Measurements from ENCODE around the gene HOXA3.

Gene HOXA3

DNA sequence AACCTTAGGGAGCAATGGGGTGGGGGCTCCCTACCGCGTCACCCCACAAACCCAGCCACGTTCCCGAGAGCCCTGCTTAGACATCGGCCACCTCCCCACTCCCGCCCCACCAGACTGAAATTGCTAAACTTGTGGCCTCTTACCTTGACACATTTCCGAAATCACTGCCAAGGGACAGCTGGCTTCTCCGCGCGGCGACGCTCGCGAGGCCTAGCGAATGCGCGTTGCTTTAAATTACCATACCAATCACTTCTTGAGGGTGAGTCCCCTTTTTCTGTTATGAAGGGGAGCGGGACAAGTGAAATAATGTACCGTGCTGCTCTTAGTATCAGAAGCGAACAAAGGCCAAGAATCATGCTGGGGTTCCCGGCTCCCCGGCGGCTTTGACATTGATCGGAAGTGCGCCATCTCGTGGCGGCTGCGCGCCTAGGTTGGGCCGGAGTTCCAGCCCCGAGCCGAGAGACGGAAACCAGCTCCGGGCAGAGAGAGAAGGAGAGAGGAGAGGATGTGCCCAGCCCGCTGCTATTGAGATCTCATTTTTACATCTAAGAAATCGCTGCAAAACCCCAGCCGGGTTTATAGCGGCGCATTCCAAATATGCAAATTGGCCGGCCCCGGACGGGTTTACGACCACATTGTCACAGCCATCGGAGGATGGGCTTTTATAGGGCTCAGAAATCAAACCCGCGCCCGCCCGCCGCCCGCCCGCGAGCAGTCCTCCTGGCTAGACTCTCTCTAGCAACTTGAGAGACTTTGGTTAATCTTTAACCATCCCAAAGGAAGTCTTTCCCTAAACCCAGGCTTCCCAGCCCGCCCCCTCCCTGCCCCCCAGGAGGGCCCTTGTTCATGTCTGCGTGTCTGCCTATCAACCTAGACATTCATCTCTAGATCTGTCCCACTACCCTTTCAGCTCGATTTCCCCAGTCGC, 27.4 kb upstream of the HOXA3 start:
- no peak overlapping the region for H3K4me3 ChIP-seq (ENCODE audit: low read depth, low read length)

GRCh38 chr7:27179030-27179429, 26.6 kb upstream of the HOXA3 start:
- DNase-seq (ENCODE audit: low read depth): no peak
- TF ChIP-seq CTCF (IDR thresholded peaks at IDR 0.05; ENCODE audit: low read depth, low read length): no peak
- no peak for TF ChIP-seq MYC (IDR thresholded peaks at IDR 0.05; ENCODE audit: low read depth, low read length)
- TF ChIP-seq POLR2A (IDR thresholded peaks at IDR 0.05; ENCODE audit: extremely low read depth, insufficient read length): no peak
- no peak for TF ChIP-seq MAX (IDR thresholded peaks at IDR 0.05; ENCODE audit: low read depth, low read length)
- no peak overlapping the region for H3K4me3 ChIP-seq (ENCODE audit: low read depth, low read length)

More for the DNA sequence above, 27.4 kb upstream of the HOXA3 start:
- DNase-seq (ENCODE audit: low read depth): peak; percentile 89
- TF ChIP-seq MYC (IDR thresholded peaks at IDR 0.05; ENCODE audit: low read depth, low read length) (0 out of 2 replicates have a peak, but pooled peaks have one; percentile 12), POLR2A (IDR thresholded peaks at IDR 0.05; ENCODE audit: extremely low read depth, insufficient read length) (no peak), MAX (IDR thresholded peaks at IDR 0.05; ENCODE audit: low read depth, low read length) (peak; percentile 56), CTCF (IDR thresholded peaks at IDR 0.05; ENCODE audit: low read depth, low read length) (peak; percentile 96)

GRCh38 chr7:27178366-27178765, 26.0 kb upstream of the HOXA3 start:
- no peak for TF ChIP-seq CTCF (IDR thresholded peaks at IDR 0.05; ENCODE audit: low read depth, low read length)
- TF ChIP-seq MYC (IDR thresholded peaks at IDR 0.05; ENCODE audit: low read depth, low read length): no peak
- TF ChIP-seq MAX (IDR thresholded peaks at IDR 0.05; ENCODE audit: low read depth, low read length): no peak
- TF ChIP-seq POLR2A (IDR thresholded peaks at IDR 0.05; ENCODE audit: extremely low read depth, insufficient read length): no peak
- H3K4me3 ChIP-seq (ENCODE audit: low read depth, low read length): no peak overlapping the region
- DNase-seq (ENCODE audit: low read depth): no peak

DNA sequence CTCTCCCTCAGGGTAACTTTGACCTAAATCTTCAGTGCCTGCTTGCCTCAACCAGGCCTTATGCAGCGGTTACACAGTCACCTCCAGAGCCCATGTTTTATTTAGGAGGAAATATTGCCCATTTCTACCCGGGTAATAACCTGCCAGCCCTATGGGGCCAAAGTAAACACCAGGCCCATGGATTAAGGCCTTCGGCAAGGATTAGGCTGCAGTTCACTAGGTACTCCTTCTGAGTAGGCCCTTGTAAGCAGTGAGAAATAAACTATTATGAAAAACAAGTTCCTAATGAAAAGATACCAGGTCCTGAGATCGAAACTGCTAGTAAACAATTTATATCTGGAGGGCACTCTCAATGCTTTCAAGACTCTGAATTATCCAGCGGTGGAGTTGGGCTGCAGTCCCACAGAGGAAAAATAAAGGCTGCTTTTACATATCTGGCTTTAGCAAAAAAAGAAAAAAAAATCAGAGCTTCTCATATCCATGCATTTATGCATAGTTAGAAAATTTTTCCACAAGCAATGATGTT, 25.5 kb upstream of the HOXA3 start:
- DNase-seq (ENCODE audit: low read depth): no peak
- no peak overlapping the region for H3K4me3 ChIP-seq (ENCODE audit: low read depth, low read length)
- TF ChIP-seq MAX (IDR thresholded peaks at IDR 0.05; ENCODE audit: low read depth, low read length) (no peak), POLR2A (IDR thresholded peaks at IDR 0.05; ENCODE audit: extremely low read depth, insufficient read length) (no peak), MYC (IDR thresholded peaks at IDR 0.05; ENCODE audit: low read depth, low read length) (no peak)

- no peak for DNase-seq (ENCODE audit: low read depth)
- no peak overlapping the region for H3K4me3 ChIP-seq (ENCODE audit: low read depth, low read length)
- no peak for TF ChIP-seq MAX (IDR thresholded peaks at IDR 0.05; ENCODE audit: low read depth, low read length)
- no peak for TF ChIP-seq MYC (IDR thresholded peaks at IDR 0.05; ENCODE audit: low read depth, low read length)
- TF ChIP-seq CTCF (IDR thresholded peaks at IDR 0.05; ENCODE audit: low read depth, low read length): no peak
- TF ChIP-seq POLR2A (IDR thresholded peaks at IDR 0.05; ENCODE audit: extremely low read depth, insufficient read length): no peak
These were observed 24.8 kb upstream of the HOXA3 start for GRCh38 chr7:27176962-27177794.

All from NB4 (cell line).